Left ventricle myocardium inferior (tissue), 1 donor: Measurements from ENCODE around the gene HGF. TPM values are rescaled to one million over a fixed set of nuclear protein-coding genes. Genes with fewer than 3 reads are reported as not detected.

ENCODE experiments used
- DNase-seq: peaks from one replicate; pipeline ENCODE4 v3.0.0-alpha.2; 2020
- H3K27ac ChIP-seq: fragments of 200-600 bp; replicated peaks from 2 replicates; pipeline ENCODE4 v1.8.0; 2021
- H3K27me3 ChIP-seq: fragments of 200-600 bp; 2 replicates; pipeline ENCODE4 v1.8.0; 2021; ENCODE audit warnings: low read depth
- H3K36me3 ChIP-seq: fragments of 200-600 bp; 2 replicates; pipeline ENCODE4 v1.8.0; 2021
- H3K4me1 ChIP-seq: fragments of 200-600 bp; 2 replicates; pipeline ENCODE4 v1.8.0; 2021
- H3K4me3 ChIP-seq: fragments of 200-600 bp; 2 replicates; pipeline ENCODE4 v1.8.0; 2021; ENCODE audit warnings: mild to moderate bottlenecking, moderate library complexity
- H3K9me3 ChIP-seq: fragments of 200-600 bp; replicated peaks from 2 replicates; pipeline ENCODE4 v1.8.0; 2021
- CTCF ChIP-seq: fragments of 200-600 bp; IDR thresholded peaks from 2 replicates; pipeline ENCODE4 v1.8.0; 2021; ENCODE audit warnings: antibody characterized with exemption, mild to moderate bottlenecking, borderline replicate concordance
- intact Hi-C: fragments of 100-400 bp; cut with micrococcal nuclease; formaldehyde crosslinking; loops from one replicate; pipeline ENCODE4 v1.11.0; 2022
- total RNA-seq: library from RNA; stranded (reverse); fragmentation: NEBNext Ultra II Directional; extraction: Animal tissue kit (Norgen Biotek cat#: 25700); gene quantifications from one replicate; pipeline ENCODE4 v1.2.1, GENCODE V29; 2021
- donor health status: DM: no; HTN: yes; CAD: no; lungs with severe emphysema.

The HGF gene
- total RNA-seq, 1 donor from 2014 or later, result 2.3 TPM

GRCh38 chr7:81704595-81704994 lies 65.3 kb downstream of the HGF start:
- Histone ChIP-seq H3K4me3 (no peak overlapping the region), H3K27ac (no peak overlapping the region), H3K36me3 (no peaks in the 10 kb centered on the region), H3K9me3 (no peaks in the 10 kb centered on the region), H3K27me3 (no peaks in the 10 kb centered on the region), H3K4me1 (no peaks in the 10 kb centered on the region)
- DNase-seq, result no peak
- intact Hi-C loops, result no loop called here
- no peak for TF ChIP-seq CTCF

GRCh38 chr7:81698965-81699364 lies 70.9 kb downstream of the HGF start:
- no peak for TF ChIP-seq CTCF
- no peak for DNase-seq
- Histone ChIP-seq H3K27ac (no peak overlapping the region), H3K36me3 (no peaks in the 10 kb centered on the region), H3K4me1 (no peaks in the 10 kb centered on the region), H3K27me3 (no peaks in the 10 kb centered on the region), H3K9me3 (no peaks in the 10 kb centered on the region), H3K4me3 (no peak overlapping the region)
- intact Hi-C loops, result no loop called here

- Histone ChIP-seq H3K4me3 (no peak overlapping the region), H3K36me3 (no peaks in the 10 kb centered on the region), H3K27me3 (no peaks in the 10 kb centered on the region), H3K9me3 (no peaks in the 10 kb centered on the region), H3K27ac (no peak overlapping the region), H3K4me1 (peaks cover 4% of the 10 kb centered on the region)
- no peak for DNase-seq
- TF ChIP-seq CTCF, result no peak
- intact Hi-C loops, result no loop called here
Observed at GRCh38 chr7:81694711-81695110, 75.1 kb downstream of the HGF start.

- Histone ChIP-seq H3K27ac (no peak overlapping the region), H3K4me3 (no peak overlapping the region), H3K36me3 (no peaks in the 10 kb centered on the region), H3K9me3 (no peaks in the 10 kb centered on the region), H3K27me3 (no peaks in the 10 kb centered on the region), H3K4me1 (peaks cover 4% of the 10 kb centered on the region)
- DNase-seq, result no peak
- TF ChIP-seq CTCF, result no peak
- intact Hi-C loops, result no loop called here
Observed at GRCh38 chr7:81693894-81694293, 76.0 kb downstream of the HGF start.

- H3K36me3 ChIP-seq, result no peaks in the 10 kb centered on the region
- H3K9me3 ChIP-seq, result no peaks in the 10 kb centered on the region
- TF ChIP-seq CTCF, result no peak
- intact Hi-C loops, result no loop called here
- DNase-seq, result no peak
- H3K27ac ChIP-seq, result no peak overlapping the region
- no peaks in the 10 kb centered on the region for H3K27me3 ChIP-seq
- H3K4me3 ChIP-seq, result no peak overlapping the region
- peaks cover 4% of the 10 kb centered on the region for H3K4me1 ChIP-seq
Observed at GRCh38 chr7:81693080-81693479, 76.8 kb downstream of the HGF start.
